Tibial artery (tissue), 4 donors: ENCODE results near the gene GRB10.

Experiments
- DNase-seq, 2 donors: peaks; one replicate each; pipeline ENCODE4 v3.0.0-alpha.2; 2019
- H3K27ac ChIP-seq, 2 donors: fragments of 200-600 bp; sonication (generic) in 1 of 2; 1 replicate in 1 of 2; 2 replicates in 1 of 2; pipeline ENCODE4 v1.5.1; 2018 to 2019; ENCODE audit warnings: mild to moderate bottlenecking in 1 of 2
- H3K27me3 ChIP-seq, 2 donors: fragments of 200-600 bp; sonication (generic) in 1 of 2; one replicate each; pipeline versions ENCODE4 v1.5.1 to v1.6.0; 2016 to 2019
- H3K36me3 ChIP-seq, 3 donors: fragments of 200-600 bp; sonication (generic) in 2 of 3; one replicate each; pipeline ENCODE4 v1.5.1; 2016 to 2019; ENCODE audit warnings: mild to moderate bottlenecking in 2 of 3
- H3K4me1 ChIP-seq, 4 donors: fragments of 200-600 bp; sonication (generic) in 2 of 4; 1 replicate in 3 of 4; 2 replicates in 1 of 4; pipeline ENCODE4 v1.5.1; 2016 to 2019
- H3K4me3 ChIP-seq, 2 donors: fragments of 200-600 bp; sonication (generic) in 1 of 2; 1 replicate in 1 of 2; 2 replicates in 1 of 2; pipeline ENCODE4 v1.5.1; 2018 to 2019; ENCODE audit warnings: mild to moderate bottlenecking in 2 of 2
- H3K9me3 ChIP-seq, 3 donors: fragments of 200-600 bp; sonication (generic) in 1 of 3; one replicate each; pipeline ENCODE4 v1.5.1; 2016 to 2019
- CTCF ChIP-seq, 2 experiments: fragments of 200-600 bp in 1 of 2; fragments of 450-650 bp in 1 of 2; IDR thresholded peaks; one replicate each; pipeline ENCODE4 v1.5.1; 2017 to 2019; ENCODE audit warnings: antibody characterized with exemption in 2 of 2, mild to moderate bottlenecking in 1 of 2, moderate library complexity in 1 of 2
- intact Hi-C: fragments of 100-400 bp; cut with DNase I; formaldehyde crosslinking; loops from one replicate; pipeline ENCODE4 v1.15.0; 2023; ENCODE audit warnings: low total_unique reads

The GRB10 gene

GRCh38 chr7:50757703-50758390 is 24.8 kb downstream of the GRB10 start:
- no peak for TF ChIP-seq CTCF (IDR thresholded peaks at IDR 0.05)
- Histone ChIP-seq H3K27ac (no peak overlapping the region), H3K4me1 (peaks cover 0 to 18% (median 5%) of the 10 kb centered on the region in 4 donors), H3K36me3 (peaks cover 0 to 26% (median 0%) of the 10 kb centered on the region in 3 donors), H3K27me3 (no peaks in the 10 kb centered on the region), H3K4me3 (no peak overlapping the region), H3K9me3 (no peaks in the 10 kb centered on the region)
- intact Hi-C loops = no loop called here
- DNase-seq = no peak

GRCh38 chr7:50756180-50756579 is 26.5 kb downstream of the GRB10 start:
- no peak overlapping the region for H3K27ac ChIP-seq
- no peak overlapping the region for H3K4me3 ChIP-seq
- H3K4me1 ChIP-seq = peaks cover 0 to 18% (median 5%) of the 10 kb centered on the region in 4 donors
- H3K27me3 ChIP-seq = no peaks in the 10 kb centered on the region
- peaks cover 0 to 26% (median 0%) of the 10 kb centered on the region in 3 donors for H3K36me3 ChIP-seq
- TF ChIP-seq CTCF (IDR thresholded peaks at IDR 0.05) = no peak
- H3K9me3 ChIP-seq = no peaks in the 10 kb centered on the region
- DNase-seq = no peak
- intact Hi-C loops = no loop called here

GRCh38 chr7:50754684-50755083 is 28.0 kb downstream of the GRB10 start:
- Histone ChIP-seq H3K4me3 (no peak overlapping the region), H3K9me3 (no peaks in the 10 kb centered on the region), H3K27me3 (no peaks in the 10 kb centered on the region), H3K4me1 (peaks cover 0 to 18% (median 5%) of the 10 kb centered on the region in 4 donors), H3K27ac (no peak overlapping the region), H3K36me3 (peaks cover 0 to 26% (median 0%) of the 10 kb centered on the region in 3 donors)
- no peak for TF ChIP-seq CTCF (IDR thresholded peaks at IDR 0.05)
- intact Hi-C loops = no loop called here
- no peak for DNase-seq

GRCh38 chr7:50754241-50754640 is 28.5 kb downstream of the GRB10 start:
- H3K36me3 ChIP-seq = peaks cover 0 to 26% (median 0%) of the 10 kb centered on the region in 3 donors
- no peak for DNase-seq
- TF ChIP-seq CTCF (IDR thresholded peaks at IDR 0.05) = no peak
- no peak overlapping the region for H3K4me3 ChIP-seq
- peaks cover 0 to 18% (median 5%) of the 10 kb centered on the region in 4 donors for H3K4me1 ChIP-seq
- no peaks in the 10 kb centered on the region for H3K27me3 ChIP-seq
- no peak overlapping the region for H3K27ac ChIP-seq
- no peaks in the 10 kb centered on the region for H3K9me3 ChIP-seq
- intact Hi-C loops = no loop called here

- H3K27me3 ChIP-seq = no peaks in the 10 kb centered on the region
- peaks cover 0 to 18% (median 5%) of the 10 kb centered on the region in 4 donors for H3K4me1 ChIP-seq
- no peak for DNase-seq
- no peak overlapping the region for H3K4me3 ChIP-seq
- H3K27ac ChIP-seq = no peak overlapping the region
- no peaks in the 10 kb centered on the region for H3K9me3 ChIP-seq
- no peak for TF ChIP-seq CTCF (IDR thresholded peaks at IDR 0.05)
- intact Hi-C loops = no loop called here
- peaks cover 0 to 33% (median 8%) of the 10 kb centered on the region in 3 donors for H3K36me3 ChIP-seq
These were observed 30.3 kb downstream of the GRB10 start for GRCh38 chr7:50752422-50752821.
